CD4-positive, alpha-beta T cell (primary cell): ENCODE measurements around the gene ACTL10. TPM values are rescaled to one million over a fixed set of nuclear protein-coding genes. Genes with fewer than 3 reads are reported as not detected.
A peak's percentile ranks its signal among the peaks of the same experiment; 100 is the strongest.

Experiments used
- ATAC-seq: fragments of 200-7000 bp; cut with Tn5 transposase; one replicate; pipeline ENCODE4 v1.10.0; 2022; ENCODE audit warnings: mild to moderate bottlenecking; ENCODE audit not compliant: poor library complexity
- CTCF ChIA-PET: fragments of 350-600 bp; sonication (Branson Sonifier 250); formaldehyde crosslinking; loops from one replicate; lab custom pipeline; 2021; ENCODE audit warnings: antibody characterized with exemption, inconsistent platforms; lab: Charles Lee
- POLR2A ChIA-PET: fragments of 350-600 bp; sonication (Branson Sonifier 250); formaldehyde crosslinking; loops from one replicate; lab custom pipeline; 2021; ENCODE audit warnings: antibody characterized with exemption, inconsistent platforms; lab: Charles Lee
- DNase-seq, 14 experiments: peaks; one replicate each; pipeline ENCODE4 v3.0.0-alpha.2; 2013 to 2020; ENCODE audit warnings: mixed read lengths in 2 of 14
- H3K27ac ChIP-seq, 2 donors: one replicate each; pipeline versions ENCODE4 v1.5.1 to v1.7.0; 2013; ENCODE audit warnings: low read length in 2 of 2, low read depth in 1 of 2, mild to moderate bottlenecking in 1 of 2
- H3K27me3 ChIP-seq, 2 experiments: 1 replicate in 1 of 2; 2 replicates in 1 of 2; pipeline versions ENCODE4 v1.6.1 to v1.7.0; 2013; ENCODE audit warnings: low read length in 2 of 2, control low read depth in 1 of 2, mild to moderate bottlenecking in 1 of 2, moderate library complexity in 1 of 2; ENCODE audit not compliant: insufficient read depth in 2 of 2, control insufficient read depth in 1 of 2
- H3K36me3 ChIP-seq: one replicate; pipeline ENCODE4 v1.6.1; 2013; ENCODE audit warnings: low read length, control low read depth; ENCODE audit not compliant: insufficient read depth
- H3K4me1 ChIP-seq: one replicate; pipeline ENCODE4 v1.6.1; 2013; ENCODE audit warnings: low read length, control low read depth; ENCODE audit not compliant: insufficient read depth
- H3K4me3 ChIP-seq: one replicate; pipeline ENCODE4 v1.5.1; 2013; ENCODE audit warnings: mild to moderate bottlenecking, low read length, moderate library complexity
- H3K9me3 ChIP-seq, 2 experiments: 1 replicate in 1 of 2; 2 replicates in 1 of 2; pipeline versions ENCODE4 v1.6.1 to v1.7.0; 2013; ENCODE audit warnings: low read length in 2 of 2, mild to moderate bottlenecking in 2 of 2, control low read depth in 1 of 2, moderate library complexity in 1 of 2; ENCODE audit not compliant: control insufficient read depth in 1 of 2, insufficient read depth in 1 of 2
- H3K27ac Mint-ChIP-seq: one replicate; pipeline ENCODE4 v1.8.0; 2020; ENCODE audit warnings: mixed read lengths
- H3K27me3 Mint-ChIP-seq: one replicate; pipeline ENCODE4 v1.8.0; 2021; ENCODE audit warnings: mixed read lengths
- H3K36me3 Mint-ChIP-seq: one replicate; pipeline ENCODE4 v1.8.0; 2021; ENCODE audit warnings: low read depth, mixed read lengths
- H3K4me1 Mint-ChIP-seq: one replicate; pipeline ENCODE4 v1.8.0; 2021; ENCODE audit warnings: low read depth, mixed read lengths
- H3K4me3 Mint-ChIP-seq: one replicate; pipeline ENCODE4 v1.8.0; 2020; ENCODE audit warnings: mild to moderate bottlenecking, mixed read lengths
- H3K9me3 Mint-ChIP-seq: one replicate; pipeline ENCODE4 v1.8.0; 2020; ENCODE audit warnings: mixed read lengths
- intact Hi-C, 2 experiments: fragments of 100-400 bp; cut with DNase I in 1 of 2; cut with micrococcal nuclease in 1 of 2; formaldehyde crosslinking; loops; one replicate each; pipeline versions ENCODE4 v1.15.1 to v1.9.0; 2023 to 2025; cut with DNase I, micrococcal nuclease
- polyA plus RNA-seq, 2 donors: library from polyadenylated mRNA; unstranded; fragments of 120-200 nt; gene quantifications; one replicate each; pipeline ENCODE4 v1.2.1, GENCODE V29; 2013
- total RNA-seq, 174 experiments: library from RNA in 2 of 174; stranded (reverse) in 2 of 174; gene quantifications; one replicate each; pipeline ENCODE4 v1.2.3 and lab custom pipeline; 2021 to 2026
- TF ChIP-seq, protein P1 (sequence below): fragments of 200-600 bp; IDR thresholded peaks from one replicate; pipeline ENCODE4 v1.8.0; 2022; ENCODE audit warnings: antibody characterized with exemption, mild to moderate bottlenecking

The ACTL10 gene
- total RNA-seq, result under 1 TPM; 0.28 to 0.55 TPM
- 2.1 TPM for polyA plus RNA-seq (2013, experiment 1 of 2)
- 1.7 TPM for polyA plus RNA-seq (2013, experiment 2 of 2)

DNA sequence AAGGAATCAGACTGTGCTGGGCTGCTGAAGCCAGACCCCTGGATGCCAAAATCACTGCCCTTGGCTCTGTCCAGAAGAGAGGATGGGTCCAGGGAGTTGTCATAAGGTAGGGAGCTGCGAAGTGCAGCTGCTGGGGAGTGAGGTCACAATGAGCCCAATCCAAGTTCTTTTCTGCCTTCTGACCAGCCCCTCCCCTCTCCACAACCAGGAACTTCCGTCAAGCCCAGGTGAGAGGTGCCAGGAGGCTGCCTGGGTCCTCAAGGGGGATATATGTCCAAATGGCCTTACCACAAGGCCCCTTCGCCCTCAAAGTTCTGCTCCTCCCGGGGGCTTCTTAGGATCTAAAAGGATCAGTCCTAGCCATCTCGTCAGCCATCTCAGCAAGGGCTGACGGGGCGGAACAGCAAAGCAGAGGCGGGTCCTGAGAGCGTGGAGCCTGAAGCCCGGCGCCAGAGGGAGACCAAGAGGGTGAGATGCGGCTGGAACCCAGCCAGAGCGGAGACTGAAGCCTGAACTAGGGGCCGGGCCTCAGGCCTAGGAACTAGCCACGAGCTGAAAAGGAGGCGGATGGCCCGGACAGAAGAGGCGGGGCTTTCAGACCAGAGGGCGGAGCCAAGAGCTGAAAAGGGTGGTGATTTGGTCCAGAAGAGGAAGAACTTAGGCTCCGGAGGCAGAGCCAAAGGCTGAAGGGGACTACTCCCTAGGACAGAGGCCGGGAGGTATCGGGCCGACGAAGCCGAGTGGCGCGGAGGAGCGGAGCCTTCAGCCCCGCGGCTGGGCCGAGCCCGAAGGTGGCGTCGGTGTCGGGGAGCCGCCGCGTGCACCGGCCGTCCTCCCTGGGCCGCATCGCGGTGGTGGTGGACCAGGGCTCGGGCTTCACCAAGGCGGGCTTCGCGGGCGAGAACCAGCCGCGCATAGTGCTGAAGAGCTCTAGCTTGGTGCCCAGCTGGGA, at the start of gene ACTL10:
Gene ACTL10 (plus strand): TSS at position 651 of the 952 bp plus-strand sequence. CDS start 555 bp downstream, outside the sequence.
- intact Hi-C loops, result loop anchor here (10.0 kb wide), 2 partner anchors 68 to 1712 kb away; partner anchors contain the start of genes PDRG1 (in 1 of the 2) and ZNF341 (in 1 of the 2)
- Mint-ChIP-seq H3K36me3 (no peaks in the 10 kb centered on the region), H3K27me3 (no peaks in the 10 kb centered on the region), H3K9me3 (no peaks in the 10 kb centered on the region), H3K27ac (peak within 1 kb of the TSS; percentile 92), H3K4me1 (peaks cover 35% of the 10 kb centered on the region), H3K4me3 (peak within 1 kb of the TSS; percentile 93)
- no peaks in the 10 kb centered on the region for H3K27me3 ChIP-seq
- ChIA-PET CTCF (interaction anchor here (1.0 to 3.3 kb wide), 14 partner anchors 13 to 265 kb away, joined by 3 to 30 read pairs (median 12); partner anchors contain the start of genes CDK5RAP1, PXMP4 and SNTA1), POLR2A (interaction anchor here (0.6 to 4.0 kb wide), 11 partner anchors 13 to 265 kb away, joined by 3 to 45 read pairs (median 15); partner anchors contain the start of genes CBFA2T2, CDK5RAP1, PXMP4 and SNTA1)
- H3K27ac ChIP-seq, result peak within 1 kb of the TSS; percentile 63 to 69
- TF ChIP-seq, protein P1, sequence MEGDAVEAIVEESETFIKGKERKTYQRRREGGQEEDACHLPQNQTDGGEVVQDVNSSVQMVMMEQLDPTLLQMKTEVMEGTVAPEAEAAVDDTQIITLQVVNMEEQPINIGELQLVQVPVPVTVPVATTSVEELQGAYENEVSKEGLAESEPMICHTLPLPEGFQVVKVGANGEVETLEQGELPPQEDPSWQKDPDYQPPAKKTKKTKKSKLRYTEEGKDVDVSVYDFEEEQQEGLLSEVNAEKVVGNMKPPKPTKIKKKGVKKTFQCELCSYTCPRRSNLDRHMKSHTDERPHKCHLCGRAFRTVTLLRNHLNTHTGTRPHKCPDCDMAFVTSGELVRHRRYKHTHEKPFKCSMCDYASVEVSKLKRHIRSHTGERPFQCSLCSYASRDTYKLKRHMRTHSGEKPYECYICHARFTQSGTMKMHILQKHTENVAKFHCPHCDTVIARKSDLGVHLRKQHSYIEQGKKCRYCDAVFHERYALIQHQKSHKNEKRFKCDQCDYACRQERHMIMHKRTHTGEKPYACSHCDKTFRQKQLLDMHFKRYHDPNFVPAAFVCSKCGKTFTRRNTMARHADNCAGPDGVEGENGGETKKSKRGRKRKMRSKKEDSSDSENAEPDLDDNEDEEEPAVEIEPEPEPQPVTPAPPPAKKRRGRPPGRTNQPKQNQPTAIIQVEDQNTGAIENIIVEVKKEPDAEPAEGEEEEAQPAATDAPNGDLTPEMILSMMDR, result no peak
- no peaks in the 10 kb centered on the region for H3K36me3 ChIP-seq
- peaks cover 52% of the 10 kb centered on the region for H3K4me1 ChIP-seq
- H3K9me3 ChIP-seq, result no peaks in the 10 kb centered on the region
- DNase-seq, result peak; percentile 54 to 92 (median 69)
- peak; percentile 46 for ATAC-seq
- H3K4me3 ChIP-seq, result peak within 1 kb of the TSS; percentile 72

- no peak overlapping the region for H3K27ac Mint-ChIP-seq
- peaks cover 39% of the 10 kb centered on the region for H3K36me3 ChIP-seq
These were observed 44.9 kb upstream of the ACTL10 start for GRCh38 chr20:33621717-33622400.

More at GRCh38 chr20:33621717-33622400, 44.9 kb upstream of the ACTL10 start:
- H3K27me3 Mint-ChIP-seq, result no peaks in the 10 kb centered on the region
- no peak overlapping the region for H3K4me3 ChIP-seq
- H3K36me3 Mint-ChIP-seq, result peaks cover 80% of the 10 kb centered on the region
- H3K4me1 ChIP-seq, result peaks cover 19% of the 10 kb centered on the region
- H3K4me1 Mint-ChIP-seq, result peaks cover 24% of the 10 kb centered on the region
- no peak for DNase-seq
- H3K9me3 ChIP-seq, result no peaks in the 10 kb centered on the region
- H3K4me3 Mint-ChIP-seq, result no peak overlapping the region
- TF ChIP-seq, protein P1, result no peak
- no peak overlapping the region for H3K27ac ChIP-seq
- H3K27me3 ChIP-seq, result no peaks in the 10 kb centered on the region
- ATAC-seq, result no peak
- POLR2A ChIA-PET, result no interaction called here
- H3K9me3 Mint-ChIP-seq, result no peaks in the 10 kb centered on the region
- CTCF ChIA-PET, result no interaction called here
- intact Hi-C loops, result no loop called here
